BJ (cell line): Measurements from ENCODE around the gene DSCAML1. TPM values are rescaled to one million over a fixed set of nuclear protein-coding genes. Genes with fewer than 3 reads are reported as not detected.

ENCODE experiments used
- CTCF ChIA-PET: fragments of 350-600 bp; formaldehyde crosslinking; extraction: SDS; loops from one replicate; lab custom pipeline; 2021; ENCODE audit warnings: antibody characterized with exemption, inconsistent platforms; lab: Yijun Ruan, JAX
- POLR2A ChIA-PET: fragments of 300-600 bp; sonication (Branson Sonifier 250); formaldehyde crosslinking; extraction: SDS; loops from one replicate; lab custom pipeline; 2021; ENCODE audit warnings: antibody characterized with exemption; lab: Charles Lee
- DNase-seq: peaks from one replicate; pipeline ENCODE4 v3.0.0-alpha.2; 2011; ENCODE audit warnings: low read depth
- H3K27me3 ChIP-seq: 2 replicates; pipeline ENCODE4 v1.6.0; 2011; ENCODE audit warnings: low read length; ENCODE audit not compliant: control insufficient read depth, insufficient read depth
- H3K36me3 ChIP-seq: 2 replicates; pipeline ENCODE4 v1.5.1; 2011; ENCODE audit warnings: low read length; ENCODE audit not compliant: control insufficient read depth, insufficient read depth
- H3K4me3 ChIP-seq: 2 replicates; pipeline ENCODE4 v1.5.1; 2011; ENCODE audit warnings: low read depth, mild to moderate bottlenecking, control low read depth, low read length
- CTCF ChIP-seq: IDR thresholded peaks from 2 replicates; pipeline ENCODE4 v1.5.1; 2011; ENCODE audit warnings: low read depth, mild to moderate bottlenecking, control low read depth, inconsistent platforms, low read length, moderate library complexity; ENCODE audit not compliant: insufficient read depth
- polyA plus RNA-seq: library from polyadenylated mRNA; depleted of rRNA; stranded (reverse); fragments of >200 nt; gene quantifications from 2 replicates; pipeline ENCODE4 v1.2.3, GENCODE V29; 2011

Gene DSCAML1
- polyA plus RNA-seq, 1 experiment, result not detected

- Histone ChIP-seq H3K36me3 (no peaks in the 10 kb centered on the region), H3K4me3 (no peak overlapping the region), H3K27me3 (peaks cover 20% of the 10 kb centered on the region)
- TF ChIP-seq CTCF, result no peak
- ChIA-PET POLR2A (no interaction called here), CTCF (no interaction called here)
- DNase-seq, result no peak
These were observed 1.2 kb downstream of the DSCAML1 start for GRCh38 chr11:117795638-117796455.

- ChIA-PET POLR2A (no interaction called here), CTCF (no interaction called here)
- Histone ChIP-seq H3K4me3 (no peak overlapping the region), H3K36me3 (no peaks in the 10 kb centered on the region), H3K27me3 (peaks cover 20% of the 10 kb centered on the region)
- DNase-seq, result no peak
- no peak for TF ChIP-seq CTCF
These were observed 2.0 kb downstream of the DSCAML1 start for GRCh38 chr11:117794772-117795629.

- Histone ChIP-seq H3K36me3 (no peaks in the 10 kb centered on the region), H3K27me3 (peaks cover 18% of the 10 kb centered on the region), H3K4me3 (no peak overlapping the region)
- ChIA-PET CTCF (no interaction called here), POLR2A (no interaction called here)
- DNase-seq, result no peak
- no peak for TF ChIP-seq CTCF
These were observed 2.9 kb downstream of the DSCAML1 start for GRCh38 chr11:117794135-117794534.

GRCh38 chr11:117793583-117793982 is 3.4 kb downstream of the DSCAML1 start:
- DNase-seq, result no peak
- POLR2A ChIA-PET, result no interaction called here
- CTCF ChIA-PET, result no interaction called here
- Histone ChIP-seq H3K27me3 (peaks cover 18% of the 10 kb centered on the region), H3K4me3 (no peak overlapping the region), H3K36me3 (no peaks in the 10 kb centered on the region)
- no peak for TF ChIP-seq CTCF

GRCh38 chr11:117792992-117793391 is 4.0 kb downstream of the DSCAML1 start:
- ChIA-PET POLR2A (no interaction called here), CTCF (interaction anchor here (0.9 to 1.9 kb wide), 2 partner anchors 15 to 24 kb away, joined by 3 to 6 read pairs; no protein-coding TSS in a partner anchor)
- Histone ChIP-seq H3K36me3 (no peaks in the 10 kb centered on the region), H3K27me3 (peaks cover 18% of the 10 kb centered on the region), H3K4me3 (no peak overlapping the region)
- no peak for DNase-seq
- no peak for TF ChIP-seq CTCF
